Activated CD4-positive, alpha-beta T cell treated with anti-CD3 and anti-CD28 coated beads for 48 hours (primary cell): ENCODE results near the gene KCNAB3.

ENCODE experiments used
- DNase-seq: peaks from one replicate; pipeline ENCODE4 v3.0.0-alpha.2; 2020

Gene KCNAB3

DNA sequence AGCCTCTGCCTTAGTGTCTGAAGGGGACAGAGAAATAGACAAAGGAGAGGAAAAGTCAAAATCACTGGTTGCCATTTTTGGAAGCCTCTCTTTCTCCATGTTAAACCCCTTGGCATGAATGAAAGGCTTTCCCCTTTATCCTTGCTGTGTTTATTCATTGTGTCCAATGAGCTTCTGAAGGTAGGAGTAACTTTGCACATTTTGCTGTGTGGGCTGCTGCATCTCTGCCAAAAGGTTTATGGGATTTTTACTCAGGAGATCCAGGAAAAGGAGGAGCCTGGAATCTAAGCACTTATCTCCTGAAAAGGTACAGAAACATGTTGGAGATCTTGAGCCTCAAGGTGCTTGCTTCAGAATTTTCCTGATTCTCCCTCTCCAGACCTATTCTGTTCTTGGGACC, 6.2 kb upstream of the KCNAB3 start:
- no peak for DNase-seq

DNA sequence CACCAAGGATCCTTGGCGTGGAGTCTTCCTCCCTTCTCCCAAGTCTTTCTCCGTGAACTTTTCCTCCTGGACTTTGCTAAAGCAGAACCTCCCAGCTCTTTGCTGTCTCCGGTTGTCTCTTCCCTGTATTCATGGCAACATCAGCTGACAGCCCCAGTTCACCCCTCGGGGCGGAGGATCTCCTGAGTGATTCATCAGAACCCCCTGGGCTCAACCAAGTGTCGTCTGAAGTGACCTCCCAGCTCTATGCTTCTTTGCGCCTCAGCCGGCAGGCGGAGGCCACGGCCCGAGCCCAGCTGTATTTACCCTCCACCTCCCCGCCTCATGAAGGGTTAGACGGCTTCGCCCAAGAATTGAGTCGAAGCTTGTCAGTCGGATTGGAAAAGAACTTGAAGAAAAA, 3.3 kb upstream of the KCNAB3 start:
- peak; percentile 48 for DNase-seq

DNA sequence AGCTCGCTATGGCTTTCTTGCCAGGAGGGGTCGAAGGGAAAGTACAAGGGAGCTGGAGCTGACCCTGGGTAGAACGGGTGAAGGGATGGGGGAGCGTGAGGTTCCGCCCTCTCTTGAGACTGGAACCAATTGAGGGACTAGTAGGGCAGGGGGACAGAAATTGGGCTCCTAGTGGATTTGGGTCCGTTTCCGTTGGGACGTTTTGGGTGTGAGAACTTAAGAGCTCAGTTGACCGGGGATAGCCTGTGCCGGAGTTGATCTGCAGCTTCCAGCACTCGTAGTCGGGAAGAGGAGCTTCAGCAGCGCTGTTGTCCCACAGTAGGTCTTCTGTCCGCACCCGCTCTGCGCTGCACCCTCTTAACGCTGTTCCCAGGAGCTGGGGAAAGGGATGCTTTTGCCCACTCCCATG, 2.8 kb upstream of the KCNAB3 start:
- peak; percentile 41 for DNase-seq

DNA sequence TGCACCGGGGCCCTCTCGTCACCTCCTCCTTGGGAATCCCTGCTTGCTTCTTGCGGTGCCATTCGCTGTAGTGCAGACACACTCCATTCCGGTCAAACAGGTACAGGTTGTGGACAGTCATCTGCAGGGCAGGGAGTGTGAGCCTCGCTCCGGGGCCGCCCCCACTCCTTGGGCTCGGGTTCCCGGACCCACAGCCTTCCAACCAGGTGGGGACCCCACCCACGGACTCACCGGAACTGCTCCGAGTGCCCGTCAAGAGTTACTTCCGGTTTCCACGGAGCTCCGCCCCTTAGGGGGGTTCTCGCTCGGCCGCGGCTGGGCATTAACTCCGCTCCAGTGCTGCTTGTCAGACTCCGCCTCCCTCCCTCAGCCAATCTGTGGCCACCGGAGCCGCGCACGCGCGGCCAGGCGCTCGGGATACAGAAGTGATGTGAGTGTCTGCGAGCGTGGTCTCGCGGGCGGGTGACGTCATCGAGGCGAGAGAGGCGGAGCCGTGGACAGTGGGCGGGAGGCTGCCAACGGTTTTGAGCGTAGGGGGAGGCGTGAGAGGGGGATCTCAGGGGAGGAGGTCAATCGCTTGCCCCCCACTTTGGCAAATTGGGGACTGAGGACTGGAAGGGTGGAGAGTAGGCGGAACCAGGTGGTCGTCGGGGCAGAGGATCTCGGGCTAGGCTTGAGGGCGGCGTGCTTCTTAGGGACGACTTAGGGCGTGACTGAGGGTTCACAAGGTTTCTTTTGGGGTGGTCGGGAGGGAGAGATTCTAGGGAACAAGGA, 2.2 kb upstream of the KCNAB3 start, which contains the start of the genes CNTROB and TRAPPC1:
CNTROB (plus strand) TSS at position 498 of the 774 bp plus-strand sequence. CDS start 874 bp downstream, outside the sequence.
TRAPPC1 (minus strand) TSS at position 238 of the 774 bp plus-strand sequence; CDS start at position 121, 117 bp downstream.
- peak; percentile 100 for DNase-seq

DNA sequence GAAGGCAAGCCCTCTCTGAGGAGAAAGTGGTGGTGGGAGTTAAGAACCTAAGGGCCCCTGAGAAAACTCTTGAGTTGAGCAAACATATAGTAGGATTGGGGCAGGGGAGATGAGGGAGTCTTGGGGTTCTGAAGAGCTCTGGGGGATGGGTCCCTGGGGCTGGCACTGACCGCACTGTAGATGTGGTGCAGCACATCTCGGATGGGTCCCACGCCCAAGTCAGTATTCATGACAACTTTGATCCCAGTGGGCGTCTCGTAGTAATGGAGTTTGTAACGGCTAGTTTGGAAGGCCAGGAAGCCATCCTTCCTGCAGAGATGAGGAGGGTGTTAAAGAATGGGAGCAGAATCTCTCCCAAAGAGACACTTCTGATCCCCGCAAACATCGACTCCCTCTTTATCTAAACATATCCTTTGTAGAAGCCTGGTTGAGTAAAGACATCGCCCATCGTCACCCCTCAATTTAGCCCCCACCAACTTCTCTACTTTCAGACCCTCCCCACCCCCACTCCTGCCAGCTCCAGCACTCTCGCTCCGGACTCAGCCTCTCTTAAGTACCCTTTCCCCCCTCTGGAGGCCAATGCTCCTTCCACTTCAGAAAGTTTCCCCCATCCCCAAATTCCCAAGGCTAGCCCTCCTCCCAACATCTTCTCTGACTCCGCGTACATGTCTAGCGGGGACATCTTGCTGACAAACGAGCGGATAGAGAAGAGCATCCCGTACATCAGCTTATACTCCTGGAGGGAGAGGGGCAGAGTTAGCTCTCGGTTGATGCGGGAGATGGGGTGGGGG, 1.4 kb upstream of the KCNAB3 start:
- DNase-seq, result no peak

DNA sequence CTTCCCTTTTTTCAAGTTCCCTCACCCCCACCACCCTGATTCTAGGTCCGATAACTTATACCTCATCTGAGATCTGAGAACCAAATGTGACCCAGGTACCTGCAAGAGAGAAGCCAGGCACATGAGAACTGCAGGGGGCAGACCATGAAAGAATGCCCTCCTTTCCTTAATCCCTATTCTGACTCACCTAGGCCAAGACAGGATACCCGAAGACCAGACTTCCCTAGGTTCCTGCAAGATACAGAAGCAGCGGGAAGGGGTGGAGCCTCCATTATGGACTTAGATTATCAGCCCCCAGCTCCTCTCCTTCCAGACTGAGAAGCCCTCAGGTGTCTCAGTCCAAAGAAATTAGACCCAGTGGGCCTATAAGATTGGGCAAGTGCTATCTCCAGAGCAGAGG, 2.1 kb downstream of the KCNAB3 start:
- DNase-seq, result no peak

DNA sequence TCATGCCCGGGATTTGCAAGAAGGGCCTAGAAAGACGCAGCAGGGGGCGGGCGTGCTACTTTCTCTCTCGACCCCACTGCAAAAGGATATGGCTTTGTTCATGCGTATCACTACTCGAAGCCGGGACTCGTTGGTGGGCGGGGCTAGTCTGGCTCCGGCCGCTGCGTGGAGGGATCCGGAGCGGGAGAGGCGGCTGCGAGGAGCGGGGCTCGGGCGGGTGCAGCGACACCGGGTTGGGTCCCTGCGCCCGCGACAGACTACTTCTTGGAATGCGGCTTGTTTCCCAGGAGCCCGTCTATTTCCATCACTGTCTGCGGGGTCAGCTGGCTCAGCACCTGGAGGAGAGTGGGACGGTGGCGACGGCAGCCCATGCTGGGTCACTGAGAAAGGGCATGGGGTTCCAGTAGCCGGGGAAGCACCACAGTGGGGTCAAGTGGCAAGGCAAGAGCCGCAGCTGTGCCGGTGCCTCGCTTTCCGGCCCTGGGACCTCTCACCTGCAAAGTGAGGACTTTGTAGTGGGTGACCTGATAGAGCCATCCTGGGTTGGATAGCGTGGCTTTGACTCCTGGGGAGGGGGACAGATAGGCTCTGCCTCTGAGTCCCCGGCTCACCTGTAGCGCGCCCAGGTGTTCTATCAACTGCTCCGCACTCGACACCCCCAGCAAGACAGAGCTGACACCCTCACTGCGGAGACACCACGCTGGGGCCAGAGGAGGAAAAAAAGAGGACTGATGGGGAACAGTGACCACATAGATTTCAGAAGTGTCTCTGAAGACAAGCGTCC, 6.6 kb downstream of the KCNAB3 start:
- DNase-seq, result peak; percentile 88

DNA sequence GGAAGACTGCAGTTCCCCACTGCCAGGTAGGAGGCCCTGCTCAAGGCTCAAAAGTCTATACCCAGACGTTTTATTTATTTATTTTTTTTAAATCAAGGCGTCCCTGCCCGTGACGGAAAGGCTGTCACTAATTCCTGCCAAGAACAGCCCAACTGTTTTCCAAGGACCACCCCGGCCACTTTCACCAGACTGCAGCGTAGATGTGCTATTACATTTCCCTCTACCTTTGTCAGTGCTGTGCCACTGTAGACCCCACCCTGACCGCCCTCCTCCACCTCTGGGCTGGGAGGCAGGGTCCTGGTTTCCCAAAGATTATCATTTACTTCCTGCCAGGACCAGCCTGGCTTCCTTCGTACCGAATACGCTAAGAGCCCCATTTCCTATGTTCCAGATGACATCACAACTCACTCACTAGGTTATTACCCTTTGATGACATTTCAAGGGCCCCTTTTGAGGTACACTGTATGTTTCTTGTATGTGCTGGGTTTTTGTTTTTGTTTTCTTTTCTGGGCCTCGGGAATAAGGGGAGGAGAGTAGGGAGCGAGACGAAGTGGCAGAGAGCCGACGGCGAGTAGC, 7.3 kb downstream of the KCNAB3 start:
- no peak for DNase-seq

DNA sequence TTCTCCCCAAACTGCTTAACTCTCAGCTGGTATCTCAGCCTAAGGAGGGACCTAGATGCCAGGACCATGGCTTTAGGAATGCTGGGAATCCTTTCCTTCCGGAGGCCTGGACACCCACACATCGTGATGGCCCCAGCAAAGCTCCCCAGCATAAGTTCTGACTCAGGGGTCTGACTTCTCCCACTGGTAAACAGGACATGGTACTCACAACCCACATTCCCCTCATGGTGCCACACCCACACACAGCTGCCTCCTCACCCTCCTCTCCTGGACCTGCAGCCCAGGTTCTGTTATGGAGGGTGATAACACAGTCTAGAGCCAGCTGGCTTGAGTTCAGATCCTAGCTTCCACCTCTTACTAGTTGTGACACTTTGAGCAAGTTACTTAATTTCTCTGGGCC, 12.8 kb downstream of the KCNAB3 start:
- no peak for DNase-seq

DNA sequence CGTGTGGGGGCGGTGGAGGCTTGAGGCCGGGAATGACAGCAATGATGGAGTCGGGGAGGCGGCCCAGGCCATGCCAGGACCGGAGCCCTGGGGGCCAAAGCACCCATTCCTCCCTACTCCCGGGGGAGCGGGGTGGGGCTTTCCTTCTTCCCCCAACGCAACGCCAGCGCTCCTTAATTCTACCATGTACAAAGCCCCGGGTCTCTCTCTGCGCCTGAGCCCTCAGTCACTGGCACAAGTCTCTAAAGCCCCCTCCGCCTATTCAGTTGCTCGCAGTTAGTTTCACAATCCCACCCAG, 13.3 kb downstream of the KCNAB3 start:
- no peak for DNase-seq

DNA sequence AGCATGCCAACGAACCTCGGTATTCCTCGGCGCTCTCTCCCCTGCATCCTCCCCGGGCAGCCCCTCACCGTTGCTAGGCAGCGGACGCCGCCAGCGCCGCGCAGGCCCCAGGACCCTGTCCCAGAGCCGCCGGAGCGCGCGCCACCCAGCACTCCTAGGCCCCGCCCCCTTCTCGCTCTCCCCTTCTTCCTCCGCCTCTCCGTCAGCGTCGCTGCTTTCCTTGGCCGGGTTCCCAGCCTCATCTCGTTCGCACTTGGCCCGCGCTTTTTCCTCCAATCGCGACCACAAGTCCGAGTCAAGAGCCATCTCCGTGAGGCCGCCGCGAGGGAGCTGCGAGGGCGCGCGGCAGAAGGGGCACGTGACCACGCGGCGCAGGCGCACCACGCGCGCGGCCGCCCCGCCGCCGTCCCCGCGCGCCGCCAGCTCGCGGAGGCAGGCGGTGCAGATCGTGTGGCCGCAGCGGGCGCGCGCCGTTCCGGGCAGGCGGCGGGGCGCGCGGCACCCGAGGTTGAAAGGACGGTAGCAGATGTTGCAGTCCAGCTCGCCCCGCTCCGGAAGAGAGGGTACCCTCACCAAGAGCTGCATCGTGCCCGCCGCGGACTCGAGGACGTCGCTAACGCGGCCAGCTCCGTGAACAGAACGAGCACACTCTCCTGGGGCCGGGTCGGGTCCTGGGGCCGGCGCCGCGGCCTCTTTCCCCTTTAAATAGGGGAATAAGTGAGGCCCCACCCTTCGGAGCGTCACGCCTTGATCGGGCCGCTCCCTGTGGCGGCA, 13.9 kb downstream of the KCNAB3 start, which contains the start of gene RNF227:
RNF227 (minus strand) TSS at position 679 of the 774 bp plus-strand sequence; CDS start at position 585, 94 bp downstream.
- DNase-seq, result peak; percentile 94

DNA sequence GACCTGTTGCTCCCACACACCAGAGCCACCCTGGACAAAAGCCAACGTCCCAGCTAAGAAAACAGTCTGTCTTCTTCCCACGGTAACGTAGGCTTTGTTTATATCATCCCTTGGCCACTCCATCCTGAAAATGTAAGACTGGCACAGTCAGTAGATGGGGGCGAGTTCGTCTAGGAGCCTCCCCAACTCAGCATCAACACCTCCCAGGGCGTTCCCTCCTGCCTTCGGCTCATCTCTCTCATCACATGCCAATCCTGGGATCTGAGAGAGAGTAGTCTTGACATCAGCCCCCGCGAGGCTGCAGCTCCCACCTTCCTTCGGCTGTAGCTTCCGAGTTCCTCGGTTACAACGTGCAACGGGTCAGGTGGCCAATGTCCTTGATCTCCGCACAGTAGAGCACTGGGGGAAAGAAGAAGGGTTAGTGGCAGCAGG, 14.5 kb downstream of the KCNAB3 start:
- DNase-seq, result no peak

DNA sequence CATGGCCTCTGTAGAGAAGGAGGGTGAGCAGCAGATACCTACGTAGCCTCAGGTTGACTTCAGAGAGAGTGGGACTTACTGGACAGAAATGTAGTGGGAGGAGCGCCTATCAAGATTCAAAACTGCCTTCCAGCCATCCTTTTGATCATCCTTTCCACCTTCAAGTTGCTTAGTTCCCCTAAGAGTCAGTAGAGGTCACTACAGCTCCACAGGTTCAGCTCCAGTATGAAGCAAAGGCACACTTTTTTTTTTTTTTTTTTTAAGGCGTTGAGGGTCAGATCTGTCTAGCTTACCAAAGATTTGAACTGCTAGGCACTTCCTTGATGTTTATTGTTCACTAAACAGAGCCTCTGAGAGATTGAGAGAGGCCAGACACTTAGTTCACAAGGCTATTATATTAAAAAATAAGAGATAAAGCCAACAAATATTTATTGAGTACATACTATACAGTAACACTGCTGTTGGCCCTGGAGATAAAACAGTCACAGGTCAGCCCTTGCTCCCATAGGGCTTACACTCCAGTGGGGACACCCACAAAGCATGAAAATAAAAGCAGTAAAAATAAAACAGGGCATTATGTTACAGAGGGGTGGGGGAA, 16.6 kb downstream of the KCNAB3 start:
- peak; percentile 55 for DNase-seq

DNA sequence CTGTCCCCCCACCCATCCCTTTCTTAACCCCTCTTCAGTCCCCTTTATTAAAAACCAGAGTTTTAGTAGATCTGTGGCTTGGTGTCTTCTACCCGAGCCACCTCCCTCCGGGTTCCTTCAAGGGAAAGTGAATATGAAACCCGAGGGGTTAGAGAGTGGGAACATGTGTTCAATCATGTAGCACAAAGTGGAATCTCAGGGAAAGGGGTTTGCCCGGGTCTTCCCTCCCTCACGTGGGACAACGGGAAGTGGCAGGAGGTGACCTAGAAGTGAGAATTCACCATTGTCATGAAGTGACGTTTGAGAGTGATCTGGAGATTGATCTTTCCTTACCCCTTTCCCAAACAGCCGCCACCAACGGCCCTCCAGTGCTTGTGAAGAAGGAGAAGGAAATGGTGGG, 18.5 kb downstream of the KCNAB3 start:
- no peak for DNase-seq

DNA sequence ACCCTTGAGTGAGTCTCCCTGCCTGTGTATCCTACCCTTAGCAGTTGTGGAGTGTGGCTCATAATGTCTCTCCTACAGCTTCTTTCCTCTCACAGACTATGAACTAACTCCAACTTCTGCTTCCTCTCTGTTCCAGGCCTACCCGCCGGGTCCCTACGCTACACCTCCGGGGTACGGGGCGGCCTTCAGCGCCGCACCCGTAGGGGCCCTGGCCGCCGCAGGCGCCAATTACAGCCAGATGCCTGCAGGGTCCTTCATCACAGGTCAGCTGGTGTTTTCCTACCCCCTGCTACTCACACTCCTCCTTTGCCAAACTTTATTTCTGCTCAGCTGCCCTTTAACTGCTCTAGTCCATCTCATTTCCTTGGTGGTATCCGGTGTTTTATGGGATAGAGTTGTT, 18.9 kb downstream of the KCNAB3 start:
- no peak for DNase-seq

DNA sequence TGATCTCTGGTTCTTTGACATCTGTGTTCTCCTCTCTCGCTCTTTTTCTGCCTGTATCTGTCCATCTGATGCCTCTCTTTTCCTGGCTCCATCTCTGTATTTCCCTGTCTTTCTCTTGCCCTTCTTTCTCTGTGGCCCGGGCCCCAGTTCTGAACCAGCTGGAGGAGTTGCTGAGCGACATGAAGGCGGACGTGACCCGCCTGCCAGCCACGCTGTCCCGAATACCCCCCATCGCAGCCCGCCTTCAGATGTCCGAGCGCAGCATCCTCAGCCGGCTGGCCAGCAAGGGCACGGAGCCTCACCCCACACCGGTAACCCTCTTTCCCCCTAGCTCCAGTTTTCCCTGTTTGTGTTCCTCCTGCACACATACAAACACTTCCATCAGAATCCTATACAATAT, 19.4 kb downstream of the KCNAB3 start:
- DNase-seq, result no peak

DNA sequence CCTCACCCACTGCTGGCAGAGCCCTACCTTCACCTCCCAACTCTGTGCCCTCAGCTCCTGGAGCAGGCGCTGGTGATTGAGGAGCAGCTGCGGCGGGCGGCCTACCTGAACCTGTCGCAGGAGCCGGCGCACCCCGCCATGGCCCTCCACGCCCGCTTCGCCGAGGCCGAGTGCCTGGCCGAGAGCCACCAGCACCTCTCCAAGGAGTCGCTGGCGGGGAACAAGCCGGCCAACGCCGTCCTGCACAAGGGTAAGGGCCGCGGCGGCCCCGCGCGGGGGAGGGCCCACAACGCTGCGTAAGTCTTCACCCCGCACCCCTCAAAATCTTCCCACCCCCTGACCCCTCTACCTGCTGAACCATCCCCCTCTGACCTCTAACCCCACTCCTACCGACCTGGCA, 20.6 kb downstream of the KCNAB3 start:
- DNase-seq, result no peak

DNA sequence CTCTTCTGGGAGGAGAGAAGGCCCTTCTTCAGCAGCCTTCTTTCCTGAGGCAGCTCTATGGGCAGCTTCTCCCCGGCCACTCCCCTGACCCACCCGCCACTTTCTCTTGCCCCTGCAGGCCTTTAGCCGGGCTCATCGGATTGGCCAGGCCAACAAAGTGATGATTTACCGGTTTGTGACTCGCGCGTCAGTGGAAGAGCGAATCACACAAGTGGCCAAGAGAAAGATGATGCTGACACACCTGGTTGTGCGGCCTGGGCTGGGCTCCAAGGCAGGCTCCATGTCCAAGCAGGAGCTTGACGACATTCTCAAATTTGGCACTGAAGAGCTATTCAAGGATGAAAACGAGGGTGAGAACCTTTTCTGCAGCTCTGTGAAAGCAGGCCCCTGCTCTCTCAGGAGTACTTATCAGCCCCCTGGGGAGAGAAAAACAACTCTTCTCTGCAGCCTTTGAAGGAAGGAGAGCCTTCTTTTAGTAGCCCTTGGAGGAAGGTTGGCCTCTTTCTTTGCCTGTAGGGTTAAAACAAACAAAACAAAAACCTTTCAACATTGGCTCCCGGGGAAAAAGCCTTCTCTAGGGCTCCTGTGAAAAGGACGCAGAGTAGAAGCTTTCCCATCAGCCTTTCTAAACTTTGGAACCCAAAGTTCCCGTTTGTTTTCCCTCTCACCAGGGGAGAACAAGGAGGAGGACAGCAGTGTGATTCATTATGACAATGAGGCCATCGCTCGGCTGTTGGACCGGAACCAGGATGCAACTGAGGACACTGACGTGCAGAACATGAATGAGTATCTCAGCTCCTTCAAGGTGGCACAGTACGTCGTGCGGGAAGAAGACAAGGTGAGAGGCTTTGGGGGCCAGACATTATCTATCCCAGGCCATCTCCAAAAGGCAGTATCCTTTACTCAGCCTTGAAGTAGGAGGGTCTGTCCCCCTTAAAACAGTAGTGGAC, 26.2 kb downstream of the KCNAB3 start:
- no peak for DNase-seq

DNA sequence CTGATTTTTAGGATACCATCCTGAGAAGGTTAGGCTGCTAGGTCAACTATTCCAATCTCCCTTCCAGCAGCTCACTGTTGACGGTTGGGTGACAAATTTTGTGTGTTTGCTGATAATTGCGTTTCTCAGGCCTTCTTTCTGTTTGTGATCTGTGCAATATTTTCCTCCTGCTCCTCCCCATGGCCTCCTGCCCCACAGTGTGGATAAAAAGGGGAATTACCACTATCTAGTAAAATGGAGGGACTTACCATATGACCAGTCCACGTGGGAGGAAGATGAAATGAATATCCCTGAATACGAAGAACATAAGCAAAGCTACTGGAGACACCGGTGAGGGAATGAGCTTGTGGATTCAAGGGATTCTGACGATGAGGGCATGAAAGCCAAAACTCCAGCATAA, 31.9 kb downstream of the KCNAB3 start:
- DNase-seq, result peak; percentile 27

DNA sequence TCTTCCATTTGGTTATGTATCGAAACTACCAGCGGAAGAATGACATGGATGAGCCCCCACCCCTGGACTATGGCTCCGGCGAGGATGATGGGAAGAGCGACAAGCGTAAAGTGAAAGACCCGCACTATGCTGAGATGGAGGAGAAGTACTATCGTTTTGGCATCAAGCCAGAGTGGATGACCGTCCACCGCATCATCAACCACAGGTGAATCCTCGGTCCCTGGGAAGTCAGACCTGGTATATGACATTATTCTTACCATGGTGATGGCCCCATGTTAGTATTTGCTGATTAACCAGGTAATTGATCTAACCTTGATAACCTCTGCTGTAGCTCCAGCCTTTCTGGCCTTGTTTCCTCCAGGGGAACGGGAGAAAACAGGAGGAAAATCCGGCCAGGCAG, 32.6 kb downstream of the KCNAB3 start:
- no peak for DNase-seq

DNA sequence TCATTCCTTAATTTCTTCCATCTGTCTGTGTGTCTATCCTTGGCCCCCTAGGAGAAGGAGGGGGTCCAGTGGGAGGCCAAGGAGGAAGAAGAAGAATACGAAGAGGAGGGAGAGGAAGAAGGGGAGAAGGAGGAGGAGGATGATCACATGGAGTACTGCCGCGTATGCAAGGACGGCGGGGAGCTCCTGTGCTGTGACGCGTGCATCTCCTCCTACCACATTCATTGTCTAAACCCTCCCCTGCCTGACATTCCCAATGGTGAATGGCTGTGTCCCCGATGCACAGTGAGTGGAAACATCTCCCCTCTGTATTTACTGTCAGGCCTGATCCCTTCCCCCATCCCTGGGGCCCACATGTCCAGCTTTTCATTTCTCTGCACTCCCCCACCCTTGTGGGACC, 34.8 kb downstream of the KCNAB3 start:
- DNase-seq, result no peak
